ENCODE measurements around the gene DEPP1. TPM values are rescaled to one million over a fixed set of nuclear protein-coding genes. Genes with fewer than 3 reads are reported as not detected.

The DEPP1 gene, protein sequence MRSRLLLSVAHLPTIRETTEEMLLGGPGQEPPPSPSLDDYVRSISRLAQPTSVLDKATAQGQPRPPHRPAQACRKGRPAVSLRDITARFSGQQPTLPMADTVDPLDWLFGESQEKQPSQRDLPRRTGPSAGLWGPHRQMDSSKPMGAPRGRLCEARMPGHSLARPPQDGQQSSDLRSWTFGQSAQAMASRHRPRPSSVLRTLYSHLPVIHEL
- total RNA-seq (2022; extraction: Qiagen RNA extraction; ENCODE audit: low read depth): 0.94 to 2.0 TPM (median 1.4 TPM) in 5 replicates

DNA sequence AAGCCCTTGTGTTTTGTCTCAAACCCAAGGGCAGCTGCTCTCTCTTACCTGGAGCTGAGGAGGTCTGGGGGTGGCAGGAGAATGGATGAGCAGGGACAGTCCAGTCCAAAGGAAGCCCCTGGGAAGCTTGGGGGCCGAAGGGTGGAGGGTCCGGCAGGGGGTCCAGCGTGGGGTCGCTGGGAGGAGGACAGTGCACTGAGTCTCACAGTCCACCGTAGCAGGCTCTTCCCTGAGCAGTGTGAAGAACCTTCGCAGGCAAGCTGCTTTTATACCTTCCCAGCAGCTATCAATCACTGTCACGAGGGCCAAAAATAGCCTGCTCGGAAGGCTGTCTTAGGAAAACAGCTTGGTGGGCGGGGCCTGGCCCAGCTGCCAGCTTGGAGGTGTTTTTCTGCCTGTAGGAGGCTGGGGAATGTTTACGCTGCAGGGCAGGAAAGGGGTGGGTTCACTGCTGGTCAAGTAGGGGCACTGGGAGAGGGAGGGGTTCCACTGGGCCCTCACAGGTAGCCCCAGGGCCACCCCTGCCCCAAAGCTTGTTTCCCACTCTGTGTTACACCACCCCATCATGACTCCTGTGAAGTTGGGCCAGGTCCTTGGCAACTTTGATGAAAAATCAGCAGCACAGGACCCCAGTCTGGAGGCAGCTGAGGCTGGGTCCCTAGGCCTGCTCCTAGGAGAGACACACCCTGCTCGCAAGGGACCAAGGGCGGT lies at the start of gene DEPP1:
Gene DEPP1 (minus strand): TSS at position 240 of the 711 bp plus-strand sequence. CDS start 779 bp downstream, outside the sequence.

DNA sequence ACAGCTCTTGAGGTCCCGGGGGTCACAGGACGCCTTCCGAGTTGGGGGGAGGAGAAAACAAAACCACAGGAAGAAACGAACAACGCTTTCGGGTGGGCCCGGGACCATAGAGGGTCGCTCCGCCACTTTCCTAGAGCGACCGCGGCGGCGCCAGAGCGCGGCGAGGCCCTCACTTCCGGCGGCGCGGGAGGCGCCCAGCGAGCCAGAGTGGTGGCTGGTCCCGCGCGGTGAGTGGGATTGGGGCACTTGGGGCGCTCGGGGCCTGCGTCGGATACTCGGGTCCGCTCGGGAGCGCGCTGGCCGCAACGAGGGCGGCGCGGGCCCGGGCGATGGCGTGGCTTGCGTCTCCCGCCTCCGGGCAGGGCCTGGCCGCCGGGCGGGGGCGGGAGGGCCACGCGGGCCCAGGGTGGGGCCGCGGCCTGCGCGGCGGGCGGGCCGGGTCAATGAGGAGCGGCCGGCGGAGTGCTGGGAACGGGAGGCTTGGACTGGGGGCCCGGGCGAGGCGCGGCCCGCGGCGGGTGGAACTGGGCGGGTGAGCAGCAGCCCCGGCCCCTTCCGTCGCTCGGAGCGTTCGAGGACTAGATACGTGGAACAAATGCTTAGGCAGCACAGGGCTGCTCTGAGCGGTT lies 22.3 kb upstream of the DEPP1 start, which contains the start of gene ZNF22:
Gene ZNF22 (plus strand): TSS at position 172 of the 629 bp plus-strand sequence. CDS start 2,446 bp downstream, outside the sequence.

DNA sequence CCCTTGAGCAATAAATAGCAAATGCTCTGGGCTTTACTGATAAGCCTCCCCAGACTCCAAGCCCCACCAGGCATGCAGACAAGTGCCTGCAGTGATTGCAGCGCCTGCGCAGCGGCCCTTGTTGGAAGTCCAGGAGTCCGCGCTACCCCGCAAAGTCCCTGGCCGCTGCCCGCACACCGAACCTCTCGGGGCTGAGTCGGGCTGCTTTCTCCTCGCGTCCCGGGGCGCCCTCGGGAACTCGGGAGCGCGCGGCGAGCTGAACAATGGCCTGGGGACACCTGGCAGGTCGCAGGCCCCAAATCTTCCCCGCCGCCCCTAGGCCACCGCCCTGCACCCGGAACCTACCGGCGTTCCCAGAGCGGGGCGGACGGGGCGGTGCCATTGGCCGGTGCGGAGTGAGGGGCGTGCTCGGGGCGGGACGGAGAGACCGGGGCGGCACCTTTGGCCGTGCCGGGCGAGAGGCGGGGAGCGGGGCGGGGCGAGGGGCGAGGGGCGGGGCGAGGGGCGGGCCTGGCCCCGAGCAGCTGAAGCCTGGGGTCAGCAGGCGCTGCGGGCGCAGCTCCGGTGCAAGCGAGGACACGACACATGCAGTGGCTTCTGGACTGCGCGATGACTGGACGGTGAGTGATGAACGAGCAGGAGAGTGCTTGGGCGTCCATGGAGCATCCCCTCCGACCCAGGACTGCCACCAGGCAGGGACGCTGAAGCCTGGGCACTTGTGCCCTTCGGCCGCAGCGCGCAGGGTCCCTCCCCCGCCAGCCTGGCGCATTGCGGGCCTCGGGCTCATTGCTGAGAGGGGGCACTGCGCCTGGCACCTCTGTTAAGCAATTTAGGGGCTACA lies 19.1 kb downstream of the DEPP1 start, which contains the start of gene RASSF4:
Gene RASSF4 (plus strand): TSS at position 556 of the 841 bp plus-strand sequence. CDS start 10,401 bp downstream, outside the sequence.

Other genes starting within 250 kb of the DEPP1 start
- gene TMEM72, start 67.5 kb downstream of the DEPP1 start, total RNA-seq (2022; extraction: Qiagen RNA extraction; ENCODE audit: low read depth): not detected in 5 replicates
- 1.8 to 3.0 TPM (median 1.9 TPM) in 5 replicates for gene RASSF4, start 19.0 kb downstream of the DEPP1 start, total RNA-seq (2022; extraction: Qiagen RNA extraction; ENCODE audit: low read depth)
- gene ZNF22, start 22.1 kb upstream of the DEPP1 start, total RNA-seq (2022; extraction: Qiagen RNA extraction; ENCODE audit: low read depth): 3.9 to 8.2 TPM (median 5.9 TPM) in 5 replicates

Data from A549 treated with ZK216348 at 1 μM for 4 hours (cell line).